ENCODE results near the gene TMCC3. TPM values are rescaled to one million over a fixed set of nuclear protein-coding genes. Genes with fewer than 3 reads are reported as not detected.

The TMCC3 gene
- total RNA-seq, 1 donor from 2014 or later: 2.2 TPM

GRCh38 chr12:94587266-94588241, 62.8 kb downstream of the TMCC3 start:
- DNase-seq (no peak), ATAC-seq (peak; percentile 71)
- intact Hi-C loops (cut with micrococcal nuclease): no loop called here

- ATAC-seq (peak; percentile 21), DNase-seq (no peak)
- intact Hi-C loops (cut with micrococcal nuclease): no loop called here
Measured at GRCh38 chr12:94586589-94587259, 63.6 kb downstream of the TMCC3 start.

- no peak for DNase-seq
- intact Hi-C loops (cut with micrococcal nuclease): no loop called here
- no peak for ATAC-seq
Measured at GRCh38 chr12:94585626-94586025, 64.7 kb downstream of the TMCC3 start.

GRCh38 chr12:94584377-94584776, 66.0 kb downstream of the TMCC3 start:
- intact Hi-C loops (cut with micrococcal nuclease): no loop called here
- no peak for ATAC-seq

GRCh38 chr12:94582591-94582990, 67.8 kb downstream of the TMCC3 start:
- intact Hi-C loops (cut with micrococcal nuclease): no loop called here
- DNase-seq (no peak), ATAC-seq (no peak)

More at GRCh38 chr12:94584377-94584776, 66.0 kb downstream of the TMCC3 start:
- DNase-seq: no peak

- ATAC-seq: no peak
- DNase-seq: no peak
- intact Hi-C loops (cut with micrococcal nuclease): no loop called here
Measured at GRCh38 chr12:94575645-94576403, 74.5 kb downstream of the TMCC3 start.

GRCh38 chr12:94575024-94575423, 75.3 kb downstream of the TMCC3 start:
- intact Hi-C loops (cut with micrococcal nuclease): no loop called here
- DNase-seq: no peak
- ATAC-seq: no peak

GRCh38 chr12:94571556-94571955, 78.8 kb downstream of the TMCC3 start:
- ATAC-seq (peak; percentile 19), DNase-seq (no peak)
- intact Hi-C loops (cut with micrococcal nuclease): no loop called here

- intact Hi-C loops (cut with micrococcal nuclease): no loop called here
- ATAC-seq (no peak), DNase-seq (no peak)
Measured at GRCh38 chr12:94570161-94570560, 80.2 kb downstream of the TMCC3 start.

- ATAC-seq (no peak), DNase-seq (no peak)
- intact Hi-C loops (cut with micrococcal nuclease): no loop called here
Measured at GRCh38 chr12:94567761-94568160, 82.6 kb downstream of the TMCC3 start.

- no peak for ATAC-seq
- intact Hi-C loops (cut with micrococcal nuclease): no loop called here
- DNase-seq: no peak
Measured at GRCh38 chr12:94566345-94566744, 84.0 kb downstream of the TMCC3 start.

- intact Hi-C loops (cut with micrococcal nuclease): no loop called here
- ATAC-seq (no peak), DNase-seq (no peak)
Measured at GRCh38 chr12:94565683-94566082, 84.7 kb downstream of the TMCC3 start.

GRCh38 chr12:94563286-94563685, 87.1 kb downstream of the TMCC3 start:
- intact Hi-C loops (cut with micrococcal nuclease): no loop called here
- ATAC-seq (peak; percentile 69), DNase-seq (no peak)

- peak; percentile 72 for DNase-seq
- peak; percentile 89 for ATAC-seq
- intact Hi-C loops (cut with micrococcal nuclease): no loop called here
Measured at GRCh38 chr12:94561943-94562411, 88.4 kb downstream of the TMCC3 start.

- intact Hi-C loops (cut with micrococcal nuclease): no loop called here
- no peak for ATAC-seq
- no peak for DNase-seq
Measured at GRCh38 chr12:94560431-94561221, 89.7 kb downstream of the TMCC3 start.

- intact Hi-C loops (cut with micrococcal nuclease): no loop called here
- DNase-seq (no peak), ATAC-seq (no peak)
Measured at GRCh38 chr12:94558612-94559011, 91.7 kb downstream of the TMCC3 start.

- intact Hi-C loops (cut with micrococcal nuclease): no loop called here
- ATAC-seq (no peak), DNase-seq (no peak)
Measured at GRCh38 chr12:94557746-94558295, 92.5 kb downstream of the TMCC3 start.

- DNase-seq: no peak
- intact Hi-C loops (cut with micrococcal nuclease): no loop called here
- ATAC-seq: no peak
Measured at GRCh38 chr12:94555687-94556086, 94.7 kb downstream of the TMCC3 start.

GRCh38 chr12:94553875-94554274, 96.5 kb downstream of the TMCC3 start:
- no peak for ATAC-seq
- intact Hi-C loops (cut with micrococcal nuclease): no loop called here
- DNase-seq: no peak
